HG03558 (cell line): ENCODE data around the gene SKOR1.

ENCODE experiments used
- ATAC-seq: cut with Tn5 transposase; IDR thresholded peaks from one replicate; pipeline ENCODE4 v1.9.1; 2021; ENCODE audit warnings: moderate number of reproducible peaks; ENCODE audit not compliant: unreplicated experiment; ENCODE audit errors: extremely low read depth

The SKOR1 gene

DNA sequence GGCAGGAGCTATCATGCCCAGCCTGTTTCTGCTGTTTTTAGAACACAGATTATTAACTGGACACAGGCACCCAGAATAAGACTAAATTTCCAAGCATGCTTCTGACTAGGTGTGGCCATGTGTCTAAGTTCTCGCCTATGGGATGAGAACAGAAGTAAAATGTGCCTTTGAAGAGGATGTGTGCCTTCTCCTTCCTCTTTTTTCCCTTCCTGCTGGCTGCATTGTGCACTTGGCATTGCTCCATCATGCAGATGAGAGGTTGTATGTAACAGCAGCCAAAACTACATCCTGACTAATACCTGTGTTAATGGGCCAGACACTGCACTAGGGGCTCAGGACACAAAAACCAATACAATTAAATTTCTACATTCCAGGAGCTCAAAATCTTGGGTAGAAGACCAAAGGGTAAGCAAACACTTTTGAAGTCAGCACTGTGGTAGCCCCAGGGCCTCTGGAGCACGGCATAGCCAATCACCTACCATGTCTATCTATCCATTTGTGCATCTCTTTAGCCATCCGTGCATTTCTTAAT, 55.4 kb downstream of the SKOR1 start:
- ATAC-seq, result no peak

DNA sequence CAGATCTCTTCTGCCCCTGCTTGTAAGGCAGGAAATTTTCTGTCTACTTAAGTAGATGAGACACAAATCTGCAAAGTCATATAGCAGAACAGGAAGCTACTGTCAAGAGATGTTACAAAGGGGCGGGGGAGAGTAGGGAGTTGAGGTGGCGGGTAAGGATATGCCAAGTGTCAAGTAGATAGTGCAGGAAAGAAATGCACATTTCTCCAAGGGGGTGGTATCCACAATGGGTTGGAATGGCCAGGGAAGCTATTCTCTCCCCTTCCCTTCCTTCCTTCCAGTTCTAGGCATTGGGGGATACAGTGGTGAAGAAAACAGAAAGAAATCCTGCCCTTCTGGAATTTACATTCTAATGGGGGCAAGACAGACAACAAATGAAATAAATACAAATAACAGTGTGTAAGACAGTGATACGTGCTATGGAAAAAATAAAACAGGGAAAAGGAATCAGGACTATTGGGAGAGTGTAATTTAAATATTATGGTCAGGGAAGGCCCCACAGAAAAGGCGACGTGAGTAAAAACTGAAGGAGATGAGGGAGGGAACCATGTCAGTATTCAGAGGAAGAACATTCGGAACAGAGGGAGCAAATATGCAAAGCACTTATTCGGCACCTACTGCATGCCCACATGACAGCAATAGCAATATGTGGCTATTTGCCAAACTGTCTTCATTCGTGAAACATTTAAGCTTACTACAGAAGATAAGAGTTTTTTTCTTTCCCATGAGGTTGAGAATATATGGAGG, 57.4 kb downstream of the SKOR1 start:
- no peak for ATAC-seq

DNA sequence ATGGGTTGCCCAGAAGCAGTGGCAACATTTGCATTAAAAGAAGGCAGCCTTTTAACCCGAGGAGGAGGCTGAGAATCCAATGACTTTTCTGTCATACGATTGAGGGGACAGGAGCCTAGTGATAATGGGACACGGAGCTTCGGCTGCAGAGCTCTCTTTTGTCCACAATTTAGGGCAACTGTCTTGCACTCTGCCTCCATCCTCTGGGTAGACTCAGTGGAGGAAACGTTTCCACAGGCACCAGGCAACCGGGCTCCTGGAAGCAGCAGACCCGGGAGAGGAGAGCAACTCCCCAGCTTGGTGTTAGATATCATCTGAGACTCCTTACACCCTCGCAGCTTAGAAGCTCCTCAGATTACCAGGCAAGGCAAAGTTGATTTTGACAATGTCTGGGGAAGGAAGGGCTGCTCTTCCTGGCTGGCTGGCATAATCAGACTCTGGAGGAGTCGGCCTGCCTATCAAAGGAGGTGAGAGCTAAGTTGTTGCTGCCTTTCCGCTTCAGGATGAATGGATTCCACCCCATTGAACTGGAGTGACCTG, 58.0 kb downstream of the SKOR1 start:
- no peak for ATAC-seq

GRCh38 chr15:67884009-67884408, 58.7 kb downstream of the SKOR1 start:
- ATAC-seq, result no peak
